ENCODE data around the gene TMEM59L.

Gene TMEM59L

GRCh38 chr19:18620311-18620710, 7.6 kb downstream of the TMEM59L start:
- H3K4me3 ChIP-seq (replicated peaks; ENCODE audit: low read depth, low read length): no peak overlapping the region
- TF ChIP-seq CTCF (IDR thresholded peaks at IDR 0.05; ENCODE audit: low read depth, low read length, missing control alignments): no peak
- no peak for DNase-seq (ENCODE audit: extremely low read depth, low read depth)

- no peak for DNase-seq (ENCODE audit: extremely low read depth, low read depth)
- no peak for TF ChIP-seq CTCF (IDR thresholded peaks at IDR 0.05; ENCODE audit: low read depth, low read length, missing control alignments)
- H3K4me3 ChIP-seq (replicated peaks; ENCODE audit: low read depth, low read length): no peak overlapping the region
Measured at GRCh38 chr19:18620902-18621301, 8.2 kb downstream of the TMEM59L start.

GRCh38 chr19:18626906-18627305, 14.2 kb downstream of the TMEM59L start:
- TF ChIP-seq CTCF (IDR thresholded peaks at IDR 0.05; ENCODE audit: low read depth, low read length, missing control alignments): no peak
- no peak for DNase-seq (ENCODE audit: extremely low read depth, low read depth)
- no peak overlapping the region for H3K4me3 ChIP-seq (replicated peaks; ENCODE audit: low read depth, low read length)

- TF ChIP-seq CTCF (IDR thresholded peaks at IDR 0.05; ENCODE audit: low read depth, low read length, missing control alignments): no peak
- DNase-seq (ENCODE audit: extremely low read depth, low read depth): no peak
Measured at GRCh38 chr19:18629166-18630088, 16.8 kb downstream of the TMEM59L start.

GRCh38 chr19:18633321-18633720, 20.7 kb downstream of the TMEM59L start:
- DNase-seq (ENCODE audit: extremely low read depth, low read depth): no peak
- H3K4me3 ChIP-seq (replicated peaks; ENCODE audit: low read depth, low read length): no peak overlapping the region
- TF ChIP-seq CTCF (IDR thresholded peaks at IDR 0.05; ENCODE audit: low read depth, low read length, missing control alignments): no peak

More at GRCh38 chr19:18629166-18630088, 16.8 kb downstream of the TMEM59L start:
- no peak overlapping the region for H3K4me3 ChIP-seq (replicated peaks; ENCODE audit: low read depth, low read length)

GRCh38 chr19:18634612-18635297, 22.1 kb downstream of the TMEM59L start:
- peak; percentile 71 for DNase-seq (ENCODE audit: extremely low read depth, low read depth)
- no peak for TF ChIP-seq CTCF (IDR thresholded peaks at IDR 0.05; ENCODE audit: low read depth, low read length, missing control alignments)
- no peak overlapping the region for H3K4me3 ChIP-seq (replicated peaks; ENCODE audit: low read depth, low read length)
